Fibroblast of mammary gland (primary cell): ENCODE data around the gene GGA2.
"Not testable (repeated sequence)": the region's sequence is repeated elsewhere in the genome, so short reads cannot be mapped to it uniquely, and the experiment has no call there.

Experiments used
- DNase-seq: peaks from one replicate; pipeline ENCODE4 v3.0.0-alpha.2; 2010; ENCODE audit warnings: low read depth
- H3K4me3 ChIP-seq: 2 replicates; pipeline ENCODE4 v1.5.1; 2011; ENCODE audit warnings: low read depth, mild to moderate bottlenecking, low read length, moderate library complexity; ENCODE audit not compliant: control insufficient read depth
- CTCF ChIP-seq: conservative IDR thresholded peaks from 2 replicates; pipeline ENCODE4 v1.5.1; 2011; ENCODE audit warnings: low read depth, low read length, inconsistent platforms; ENCODE audit not compliant: control insufficient read depth, insufficient read depth

GGA2 gene

GRCh38 chr16:23549938-23550337 is 39.6 kb upstream of the GGA2 start:
- no peak for DNase-seq
- no peak for TF ChIP-seq CTCF
- no peak overlapping the region for H3K4me3 ChIP-seq

- no peak for DNase-seq
- no peak overlapping the region for H3K4me3 ChIP-seq
- no peak for TF ChIP-seq CTCF
These were observed 34.1 kb upstream of the GGA2 start for GRCh38 chr16:23544436-23544835.

- not testable (repeated sequence) for DNase-seq, H3K4me3 ChIP-seq
These were observed 30.5 kb upstream of the GGA2 start for GRCh38 chr16:23540817-23541178.

- no peak for DNase-seq
- TF ChIP-seq CTCF: no peak
- H3K4me3 ChIP-seq: no peak overlapping the region
These were observed 29.9 kb upstream of the GGA2 start for GRCh38 chr16:23539984-23540816.

- no peak for TF ChIP-seq CTCF
- no peak overlapping the region for H3K4me3 ChIP-seq
- DNase-seq: no peak
These were observed 28.6 kb upstream of the GGA2 start for GRCh38 chr16:23538919-23539278.

DNA sequence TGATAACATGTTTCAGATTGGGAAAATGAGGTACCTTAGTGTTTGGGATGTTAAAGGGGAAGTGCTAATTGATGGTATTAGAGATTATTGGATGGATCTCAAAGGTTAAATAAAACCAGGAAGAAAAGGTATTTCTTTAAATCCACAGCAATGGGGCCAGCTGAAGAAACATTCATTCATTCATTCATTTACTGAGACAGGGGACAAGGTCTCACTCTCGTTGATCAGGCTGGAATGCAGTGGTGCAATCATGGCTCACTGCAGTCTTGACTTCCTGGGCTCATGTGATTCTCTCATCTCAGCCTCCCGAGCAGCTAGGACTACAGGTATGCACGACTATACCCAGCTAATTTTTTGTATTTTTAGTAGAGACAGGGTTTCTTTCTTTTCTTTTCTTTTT is 27.1 kb upstream of the GGA2 start:
- no peak overlapping the region for H3K4me3 ChIP-seq
- no peak for DNase-seq
- TF ChIP-seq CTCF: no peak

DNA sequence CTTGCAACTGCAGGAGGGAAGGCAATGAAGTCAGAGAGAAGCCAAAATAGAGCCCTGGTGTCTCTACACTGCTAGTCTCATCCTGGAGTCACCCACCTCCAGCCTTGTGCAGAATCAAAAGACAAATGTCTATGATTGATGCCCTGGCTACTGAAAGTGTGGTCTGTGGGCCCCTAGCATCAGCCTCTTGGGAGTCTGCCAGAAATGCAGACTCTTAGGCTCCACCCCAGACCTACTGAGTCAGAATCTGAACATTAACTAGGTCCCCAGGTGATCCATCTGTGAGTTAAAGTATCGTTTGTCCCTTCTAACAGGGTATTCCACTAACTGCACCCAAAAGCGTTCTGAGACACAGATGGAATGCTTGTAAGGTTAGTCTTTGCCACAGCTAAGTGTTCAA is 25.6 kb upstream of the GGA2 start:
- no peak for TF ChIP-seq CTCF
- H3K4me3 ChIP-seq: no peak overlapping the region
- peak; percentile 14 for DNase-seq
